HepG2 (cell line): ENCODE results near the gene POMT2. TPM values are rescaled to one million over a fixed set of nuclear protein-coding genes. Genes with fewer than 3 reads are reported as not detected.

Experiments
- ATAC-seq: fragments of 200-7000 bp; cut with Tn5 transposase; 3 replicates; pipeline ENCODE4 v1.9.1; 2020; ENCODE audit warnings: mild to moderate bottlenecking, moderate library complexity
- BruUV-seq: library from RNA; stranded (reverse); fragments of 400-500 nt; replicated peaks from 2 replicates; lab custom pipeline; 2021; lab: Mats Ljungman, UMichigan
- CTCF ChIA-PET: fragments of 300-600 bp; formaldehyde crosslinking; extraction: SDS; loops from one replicate; lab custom pipeline; 2021; ENCODE audit warnings: low total read pairs, inconsistent platforms, low intra/inter-chr PET ratio; lab: Yijun Ruan, JAX
- POLR2A ChIA-PET: fragments of 350-600 bp; sonication (Branson Sonifier 250); formaldehyde crosslinking; loops from one replicate; lab custom pipeline; 2020; ENCODE audit warnings: antibody characterized with exemption, inconsistent platforms; lab: Yijun Ruan, JAX
- DNase-seq: peaks from one replicate; pipeline ENCODE4 v3.0.0-alpha.2; 2015; ENCODE audit warnings: low spot score
- FAIRE-seq: peaks from 3 replicates; lab custom pipeline; 2011; peaks lifted over from hg19 to GRCh38; lab: Jason Lieb, UNC
- H2AFZ ChIP-seq: one replicate; pipeline ENCODE4 v1.6.1; 2011; ENCODE audit warnings: low read length, inconsistent platforms
- H3K27ac ChIP-seq: fragments of 300-600 bp; 3 replicates; pipeline ENCODE4 v1.8.0; 2011; ENCODE audit warnings: mixed run types, mild to moderate bottlenecking, mixed read lengths, low read length, inconsistent platforms; ENCODE audit not compliant: insufficient read depth; ENCODE audit errors: extremely low read length
- H3K27me3 ChIP-seq, 2 experiments: fragments of 200-600 bp in 1 of 2; 2 replicates in 1 of 2; 3 replicates in 1 of 2; pipeline versions ENCODE4 v1.6.0 to v1.8.0; 2011; ENCODE audit warnings: low read length in 2 of 2, mild to moderate bottlenecking in 2 of 2, moderate library complexity in 2 of 2, inconsistent platforms in 1 of 2; ENCODE audit not compliant: insufficient read depth in 2 of 2, control insufficient read depth in 1 of 2
- H3K36me3 ChIP-seq, 2 experiments: fragments of 200-600 bp in 1 of 2; replicated peaks in 1 of 2; 2 replicates in 1 of 2; 3 replicates in 1 of 2; pipeline versions ENCODE4 v1.5.1 to v1.8.0; 2011; ENCODE audit warnings: low read length in 2 of 2, inconsistent platforms in 1 of 2; ENCODE audit not compliant: insufficient read depth in 2 of 2, control insufficient read depth in 1 of 2
- H3K4me1 ChIP-seq: 2 replicates; pipeline ENCODE4 v1.5.1; 2012; ENCODE audit warnings: low read length, inconsistent platforms; ENCODE audit not compliant: insufficient read depth
- H3K4me2 ChIP-seq: 2 replicates; pipeline ENCODE4 v1.6.0; 2011; ENCODE audit warnings: low read depth, low read length, inconsistent platforms
- H3K4me3 ChIP-seq, 3 experiments: fragments of 200-600 bp in 1 of 3; sonication (generic), shearing (Covaris generic) in 1 of 3; replicated peaks in 1 of 3; 2 replicates each; pipeline ENCODE4 v1.5.1; 2011 to 2016; ENCODE audit warnings: low read length in 3 of 3, inconsistent platforms in 2 of 3, low read depth in 2 of 3, mild to moderate bottlenecking in 2 of 3, control low read depth in 1 of 3, mixed read lengths in 1 of 3; ENCODE audit not compliant: insufficient read depth in 1 of 3
- H3K79me2 ChIP-seq: one replicate; pipeline ENCODE4 v1.6.1; 2011; ENCODE audit warnings: low read length, inconsistent platforms; ENCODE audit not compliant: insufficient read depth
- H3K9ac ChIP-seq: 2 replicates; pipeline ENCODE4 v1.6.0; 2011; ENCODE audit warnings: mild to moderate bottlenecking, low read depth, low read length, inconsistent platforms; ENCODE audit not compliant: insufficient read depth
- H3K9me3 ChIP-seq: 2 replicates; pipeline ENCODE4 v1.5.1; 2012; ENCODE audit warnings: mild to moderate bottlenecking, low read length
- H4K20me1 ChIP-seq: 2 replicates; pipeline ENCODE4 v1.6.0; 2011; ENCODE audit warnings: inconsistent platforms, mild to moderate bottlenecking, low read length, moderate library complexity; ENCODE audit not compliant: insufficient read depth
- ADNP ChIP-seq: sonication (generic); formaldehyde crosslinking; IDR thresholded peaks from 2 replicates; pipeline ENCODE4 v1.4.0; 2020; ENCODE audit warnings: missing genetic modification reagents
- ASH2L ChIP-seq: fragments of 300-600, 200-600 bp; sonication (generic); IDR thresholded peaks from 2 replicates; pipeline ENCODE4 v1.7.0; 2017; ENCODE audit warnings: low read depth, mild to moderate bottlenecking, moderate library complexity, mixed read lengths, low read length; ENCODE audit not compliant: insufficient read length
- CAMTA2 ChIP-seq: sonication (generic); formaldehyde crosslinking; IDR thresholded peaks from 2 replicates; pipeline ENCODE4 v1.4.0; 2020; ENCODE audit warnings: mild to moderate bottlenecking, missing genetic modification reagents, borderline replicate concordance
- CTCF ChIP-seq: sonication (generic); formaldehyde crosslinking; IDR thresholded peaks from 2 replicates; pipeline ENCODE4 v1.5.0; 2020; ENCODE audit warnings: mild to moderate bottlenecking, missing genetic modification reagents, moderate library complexity
- DPF2 ChIP-seq: sonication (generic); formaldehyde crosslinking; IDR thresholded peaks from 2 replicates; pipeline ENCODE4 v1.4.0; 2020; ENCODE audit warnings: mild to moderate bottlenecking, low read depth, missing genetic modification reagents, borderline replicate concordance
- HOXD1 ChIP-seq: sonication (generic); formaldehyde crosslinking; IDR thresholded peaks from 2 replicates; pipeline ENCODE4 v1.5.0; 2020; ENCODE audit warnings: missing genetic modification reagents
- KDM1A ChIP-seq: IDR thresholded peaks from 2 replicates; pipeline ENCODE4 v1.6.1; 2016; ENCODE audit warnings: missing compliant biosample characterization
- KMT2B ChIP-seq: IDR thresholded peaks from 2 replicates; pipeline ENCODE4 v1.6.1; 2016; ENCODE audit warnings: missing genetic modification reagents, missing compliant biosample characterization
- MBNL3 ChIP-seq: fragments of 250-450 bp; sonication (Bioruptor Pico); conservative IDR thresholded peaks from 2 replicates; pipeline ENCODE4 v1.8.0; 2022; ENCODE audit warnings: mild to moderate bottlenecking, inconsistent platforms
- NCOA1 ChIP-seq: sonication (generic); formaldehyde crosslinking; IDR thresholded peaks from 2 replicates; pipeline ENCODE4 v1.9.0; 2021; ENCODE audit warnings: missing genetic modification reagents
- NFE2L2 ChIP-seq: fragments of 150-350 bp; IDR thresholded peaks from 2 replicates; pipeline ENCODE4 v1.6.1; 2014; ENCODE audit warnings: low read length
- SIX1 ChIP-seq: sonication (generic); formaldehyde crosslinking; IDR thresholded peaks from 2 replicates; pipeline ENCODE4 v1.4.0; 2020; ENCODE audit warnings: missing genetic modification reagents, borderline replicate concordance
- SIX4 ChIP-seq: sonication (generic); formaldehyde crosslinking; IDR thresholded peaks from 2 replicates; pipeline ENCODE4 v1.4.0; 2020; ENCODE audit warnings: missing genetic modification reagents
- TEAD3 ChIP-seq: optimal IDR thresholded peaks from 2 replicates; pipeline ENCODE3; 2016; ENCODE audit warnings: borderline replicate concordance
- ZNF264 ChIP-seq: sonication (generic); formaldehyde crosslinking; IDR thresholded peaks from 2 replicates; pipeline ENCODE4 v1.4.0; 2020; ENCODE audit warnings: missing genetic modification reagents
- ZNF557 ChIP-seq: sonication (generic); formaldehyde crosslinking; IDR thresholded peaks from 2 replicates; pipeline ENCODE4 v1.4.0; 2020; ENCODE audit warnings: missing genetic modification reagents
- ZNF780A ChIP-seq: sonication (generic); formaldehyde crosslinking; IDR thresholded peaks from 2 replicates; pipeline ENCODE4 v1.8.0; 2022; ENCODE audit warnings: mild to moderate bottlenecking, missing genetic modification reagents, moderate library complexity
- ZNF816 ChIP-seq: sonication (generic); formaldehyde crosslinking; IDR thresholded peaks from 2 replicates; pipeline ENCODE4 v1.8.0; 2022; ENCODE audit warnings: missing genetic modification reagents, mild to moderate bottlenecking, borderline replicate concordance
- WGBS: methylation state at CpG from one replicate; pipeline ENCODE4 v1.1.6; 2017; ENCODE audit warnings: low lambda C conversion rate; 5-methylcytosine and 5-hydroxymethylcytosine counted together
- in situ Hi-C: cut with HindIII; loops from 2 replicates; pipeline ENCODE4 v1.10.0; 2017; ENCODE audit warnings: low pct_unique_long_range_greater_than_20kb; ENCODE audit not compliant: extremely low pct_ligation_motif_present
- intact Hi-C: fragments of 100-400 bp; cut with micrococcal nuclease; formaldehyde crosslinking; loops from one replicate; pipeline ENCODE4 v1.10.0; 2022; ENCODE audit not compliant: unreplicated experiment
- polyA plus RNA-seq, 8 experiments: library from polyadenylated mRNA; depleted of rRNA in 3 of 8; stranded (reverse) in 7 of 8; unstranded in 1 of 8; fragments of >200 nt; fragmentation: Illumina TruSeq in 4 of 8; extraction: Trizol in 4 of 8; gene quantifications; 2 replicates each; pipeline versions ENCODE4 v1.2.1 to v1.2.3, GENCODE V29; 2011 to 2016; ENCODE audit warnings: low read depth in 4 of 8, missing spikeins in 1 of 8, mixed read lengths in 1 of 8; ENCODE audit not compliant: insufficient read depth in 1 of 8
- total RNA-seq, 5 experiments: library from RNA; depleted of rRNA; stranded (reverse); fragments of >200 nt; fragmentation: Illumina TruSeq; extraction: Trizol; gene quantifications; 2 replicates each; pipeline ENCODE4 v1.2.3, GENCODE V29; 2016; ENCODE audit warnings: low read depth in 1 of 5

Gene POMT2
- total and polyA plus RNA-seq, 2 of the 13 experiments (the other 11 are each of a cell fraction or from before 2014, with no cell fraction given) = 15.3 to 15.9 TPM

GRCh38 chr14:77270361-77271112 lies 50.1 kb downstream of the POMT2 start:
- TF ChIP-seq CTCF (CRISPR knock-in tag) (no peak), CAMTA2 (CRISPR knock-in tag) (no peak), KDM1A (CRISPR knock-in tag) (no peak), ZNF264 (no peak), TEAD3 (no peak), MBNL3 (CRISPR knock-in tag) (no peak), SIX4 (CRISPR knock-in tag) (no peak), KMT2B (CRISPR knock-in tag) (no peak), ASH2L (no peak), ZNF780A (no peak), ZNF816 (CRISPR knock-in tag) (no peak), NCOA1 (no peak), ADNP (CRISPR knock-in tag) (no peak), HOXD1 (no peak), NFE2L2 (no peak), ZNF557 (CRISPR knock-in tag) (no peak), SIX1 (CRISPR knock-in tag) (no peak), DPF2 (CRISPR knock-in tag) (no peak)
- H3K4me3 ChIP-seq = no peak overlapping the region
- no peaks in the 10 kb centered on the region for H3K36me3 ChIP-seq
- DNase-seq (no peak), ATAC-seq (peak; percentile 9; the same call in 2 of the 3 replicates), FAIRE-seq (no peak)
- no peak overlapping the region for H3K27ac ChIP-seq
- intact Hi-C loops = no loop called here
- no peak overlapping the region for H3K9ac ChIP-seq
- H3K27me3 ChIP-seq = peaks cover 9 to 26% of the 10 kb centered on the region in 2 experiments; a peak in 4 of 5 replicates
- H4K20me1 ChIP-seq = no peaks in the 10 kb centered on the region
- H3K9me3 ChIP-seq = no peaks in the 10 kb centered on the region
- no peaks in the 10 kb centered on the region for H3K79me2 ChIP-seq
- H2AFZ ChIP-seq = no peak overlapping the region
- POLR2A ChIA-PET = no interaction called here
- 43% methylated on average over 22 of the region's 84 CpGs for WGBS
- BruUV-seq = no TSS peak
- in situ Hi-C loops = no loop called here
- no peak overlapping the region for H3K4me2 ChIP-seq
- no peaks in the 10 kb centered on the region for H3K4me1 ChIP-seq
- CTCF ChIA-PET = no interaction called here
